IPS-18c (cell line): Measurements from ENCODE around the gene LIPC.

Experiments
- H3K4me3 ChIP-seq: 2 replicates; pipeline ENCODE4 v1.7.0; 2013; ENCODE audit warnings: low read depth, mild to moderate bottlenecking, low read length, moderate library complexity; ENCODE audit not compliant: insufficient read depth
- H3K9me3 ChIP-seq: one replicate; pipeline ENCODE4 v1.6.1; 2013; ENCODE audit warnings: mild to moderate bottlenecking, low read length, moderate library complexity; ENCODE audit not compliant: control insufficient read depth, insufficient read depth

LIPC gene

GRCh38 chr15:58443308-58443707 is 11.5 kb downstream of the LIPC start:
- Histone ChIP-seq H3K4me3 (no peak overlapping the region), H3K9me3 (no peaks in the 10 kb centered on the region)

- H3K4me3 ChIP-seq, result no peak overlapping the region
- H3K9me3 ChIP-seq, result no peaks in the 10 kb centered on the region
Observed at GRCh38 chr15:58444056-58444455, 12.3 kb downstream of the LIPC start.

- Histone ChIP-seq H3K4me3 (no peak overlapping the region), H3K9me3 (no peaks in the 10 kb centered on the region)
Observed at GRCh38 chr15:58444658-58445332, 13.0 kb downstream of the LIPC start.

- H3K4me3 ChIP-seq, result no peak overlapping the region
Observed at GRCh38 chr15:58445865-58446264, 14.1 kb downstream of the LIPC start.

GRCh38 chr15:58446521-58446920 is 14.7 kb downstream of the LIPC start:
- Histone ChIP-seq H3K4me3 (no peak overlapping the region), H3K9me3 (no peaks in the 10 kb centered on the region)

More at GRCh38 chr15:58445865-58446264, 14.1 kb downstream of the LIPC start:
- no peaks in the 10 kb centered on the region for H3K9me3 ChIP-seq

- Histone ChIP-seq H3K9me3 (no peaks in the 10 kb centered on the region), H3K4me3 (no peak overlapping the region)
Observed at GRCh38 chr15:58447271-58448010, 15.7 kb downstream of the LIPC start.

- H3K9me3 ChIP-seq, result no peaks in the 10 kb centered on the region
Observed at GRCh38 chr15:58448331-58448730, 16.5 kb downstream of the LIPC start.

GRCh38 chr15:58448906-58449305 is 17.1 kb downstream of the LIPC start:
- no peaks in the 10 kb centered on the region for H3K9me3 ChIP-seq
- no peak overlapping the region for H3K4me3 ChIP-seq

More at GRCh38 chr15:58448331-58448730, 16.5 kb downstream of the LIPC start:
- no peak overlapping the region for H3K4me3 ChIP-seq

GRCh38 chr15:58451826-58452225 is 20.0 kb downstream of the LIPC start:
- no peaks in the 10 kb centered on the region for H3K9me3 ChIP-seq
- H3K4me3 ChIP-seq, result no peak overlapping the region

- Histone ChIP-seq H3K4me3 (no peak overlapping the region), H3K9me3 (no peaks in the 10 kb centered on the region)
Observed at GRCh38 chr15:58452775-58453174, 21.0 kb downstream of the LIPC start.

GRCh38 chr15:58453931-58454793 is 22.4 kb downstream of the LIPC start:
- Histone ChIP-seq H3K4me3 (no peak overlapping the region), H3K9me3 (no peaks in the 10 kb centered on the region)

GRCh38 chr15:58454950-58455401 is 23.2 kb downstream of the LIPC start:
- H3K9me3 ChIP-seq, result no peaks in the 10 kb centered on the region
- H3K4me3 ChIP-seq, result no peak overlapping the region

GRCh38 chr15:58457466-58457965 is 25.7 kb downstream of the LIPC start:
- no peaks in the 10 kb centered on the region for H3K9me3 ChIP-seq
- no peak overlapping the region for H3K4me3 ChIP-seq

- Histone ChIP-seq H3K4me3 (no peak overlapping the region), H3K9me3 (no peaks in the 10 kb centered on the region)
Observed at GRCh38 chr15:58458076-58458475, 26.3 kb downstream of the LIPC start.

GRCh38 chr15:58459045-58459444 is 27.3 kb downstream of the LIPC start:
- Histone ChIP-seq H3K9me3 (no peaks in the 10 kb centered on the region), H3K4me3 (no peak overlapping the region)

GRCh38 chr15:58459560-58459959 is 27.8 kb downstream of the LIPC start:
- Histone ChIP-seq H3K4me3 (no peak overlapping the region), H3K9me3 (no peaks in the 10 kb centered on the region)

- Histone ChIP-seq H3K4me3 (no peak overlapping the region), H3K9me3 (no peaks in the 10 kb centered on the region)
Observed at GRCh38 chr15:58460116-58460790, 28.5 kb downstream of the LIPC start.
